HL-60 (cell line): Measurements from ENCODE around the gene FTCD.

ENCODE experiments used
- CTCF ChIP-seq: IDR thresholded peaks from one replicate; pipeline ENCODE4 v1.5.1; 2011; ENCODE audit warnings: low read length, control low read depth, inconsistent platforms; ENCODE audit not compliant: insufficient read depth
- REST ChIP-seq: IDR thresholded peaks from 2 replicates; pipeline ENCODE4 v1.6.1; 2012; ENCODE audit warnings: low read depth; ENCODE audit not compliant: insufficient replicate concordance

GRCh38 chr21:46114963-46115362, 40.4 kb downstream of the FTCD start:
- TF ChIP-seq CTCF (no peak), REST (no peak)
